ENCODE data around the gene PRKAR2B.
"Not testable (repeated sequence)": the region's sequence is repeated elsewhere in the genome, so short reads cannot be mapped to it uniquely, and the experiment has no call there.

The PRKAR2B gene

DNA sequence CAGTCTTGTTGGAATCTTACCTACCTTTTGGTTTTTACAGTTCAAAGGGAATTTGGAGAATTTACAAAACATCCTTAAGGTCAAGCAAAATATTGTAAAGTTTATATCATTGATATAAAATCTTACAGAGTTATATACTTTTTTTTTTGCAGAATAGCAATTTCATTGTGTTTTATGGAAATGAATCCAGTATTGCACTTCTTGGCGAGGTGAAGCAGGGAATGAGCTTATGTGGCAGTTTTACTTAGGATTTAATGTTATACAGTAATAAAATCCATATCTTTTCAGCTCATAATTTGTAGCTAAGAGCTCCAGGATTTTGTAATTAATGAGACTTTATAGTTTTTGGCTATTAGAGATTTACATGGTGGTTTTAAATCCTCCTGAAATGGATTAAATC lies 5.0 kb downstream of the PRKAR2B start:
- DNase-seq, result no peak

GRCh38 chr7:107049971-107050532 lies 5.5 kb downstream of the PRKAR2B start:
- no peak for DNase-seq

- no peak for DNase-seq
Measured at GRCh38 chr7:107051376-107051775, 6.9 kb downstream of the PRKAR2B start.

DNA sequence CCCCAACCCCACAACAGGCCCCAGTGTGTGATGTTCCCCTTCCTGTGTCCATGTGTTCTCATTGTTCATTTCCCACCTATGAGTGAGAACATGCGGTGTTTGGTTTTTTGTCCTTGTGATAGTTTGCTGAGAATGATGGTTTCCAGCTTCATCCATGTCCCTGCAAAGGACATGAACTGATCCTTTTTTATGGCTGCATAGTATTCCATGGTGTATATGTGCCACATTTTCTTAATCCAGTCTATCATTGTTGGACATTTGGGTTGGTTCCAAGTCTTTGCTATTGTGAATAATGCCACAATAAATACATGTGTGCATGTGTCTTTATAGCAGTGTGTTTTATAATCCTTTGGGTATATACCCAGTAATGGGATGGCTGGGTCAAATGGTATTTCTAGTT lies 10.5 kb downstream of the PRKAR2B start:
- DNase-seq, result not testable (repeated sequence)

GRCh38 chr7:107056058-107056457 lies 11.6 kb downstream of the PRKAR2B start:
- not testable (repeated sequence) for DNase-seq

DNA sequence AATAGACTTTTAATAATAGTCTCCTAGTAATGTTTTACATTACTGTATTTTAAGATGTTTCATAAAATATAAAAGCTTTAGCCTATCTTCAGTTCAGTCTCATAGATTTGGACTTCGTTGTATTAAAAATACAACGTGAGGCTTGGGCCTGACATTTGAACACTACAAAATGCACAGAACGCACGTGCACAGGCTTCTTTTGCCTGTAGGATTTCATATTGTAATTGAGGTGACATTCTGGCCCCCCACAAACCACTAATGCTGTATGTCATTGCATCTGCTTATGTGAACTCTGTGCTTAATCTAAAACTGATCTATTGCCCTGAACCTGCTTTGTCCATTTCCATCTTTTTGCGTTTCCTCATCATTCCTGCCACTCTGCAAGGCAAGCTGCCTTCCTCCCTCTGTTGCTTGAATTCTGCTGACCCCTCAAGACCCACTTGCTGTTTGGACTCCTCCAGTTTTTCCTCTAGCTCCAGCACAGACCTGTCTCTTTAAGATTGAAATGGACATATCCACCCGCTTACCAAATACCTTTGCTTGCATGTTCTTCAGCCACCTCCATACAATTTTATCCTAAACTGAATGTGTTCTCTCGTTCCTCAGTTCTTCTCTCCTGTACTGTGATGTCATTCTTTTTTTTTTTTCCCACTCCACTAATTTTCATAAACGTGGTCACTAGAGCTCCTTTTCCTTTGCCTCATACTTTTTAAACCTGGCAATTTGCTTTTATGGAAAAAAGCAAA lies 12.4 kb downstream of the PRKAR2B start:
- no peak for DNase-seq

DNA sequence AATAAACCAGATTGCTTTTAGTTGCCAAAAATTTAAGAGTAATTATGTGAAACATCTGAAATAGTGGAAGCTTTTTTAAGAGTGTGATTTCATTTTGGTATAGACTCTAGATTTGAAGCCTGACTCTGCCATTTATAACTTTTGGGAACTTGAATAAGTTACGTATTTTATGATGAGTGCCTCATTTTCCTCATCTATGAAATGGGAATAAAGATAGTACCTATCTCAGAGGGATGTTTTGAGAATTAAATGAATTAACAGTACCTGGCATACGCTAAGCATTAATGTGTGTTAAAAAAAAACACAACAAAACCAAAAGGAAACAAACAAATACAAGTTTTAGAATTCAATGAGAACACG lies 12.9 kb downstream of the PRKAR2B start:
- no peak for DNase-seq

GRCh38 chr7:107059468-107059867 lies 15.0 kb downstream of the PRKAR2B start:
- no peak for DNase-seq

- DNase-seq, result no peak
Measured at GRCh38 chr7:107063245-107064120, 19.0 kb downstream of the PRKAR2B start.

GRCh38 chr7:107064255-107064654 lies 19.8 kb downstream of the PRKAR2B start:
- no peak for DNase-seq

- DNase-seq, result no peak
Measured at GRCh38 chr7:107065929-107066247, 21.4 kb downstream of the PRKAR2B start.

GRCh38 chr7:107068156-107068555 lies 23.7 kb downstream of the PRKAR2B start:
- no peak for DNase-seq

- no peak for DNase-seq
Measured at GRCh38 chr7:107069457-107069856, 25.0 kb downstream of the PRKAR2B start.

DNA sequence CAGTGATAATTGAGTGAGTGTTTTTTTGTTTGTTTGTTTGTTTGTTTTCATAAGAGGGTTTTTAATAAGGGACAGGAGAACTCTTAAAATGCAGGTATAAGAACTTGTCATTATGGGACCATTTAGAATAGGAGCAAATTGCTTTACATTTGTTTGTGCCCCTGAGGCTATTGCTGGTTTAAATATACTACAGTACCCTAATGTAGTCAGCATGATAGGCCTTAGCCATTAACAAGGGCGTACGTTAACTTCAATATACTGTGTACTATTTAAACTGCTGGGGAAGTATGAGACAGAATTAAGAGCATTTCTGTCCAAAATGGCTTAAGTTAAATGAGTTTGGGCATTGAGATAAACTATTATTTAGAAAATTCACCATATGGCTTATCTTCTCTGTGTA lies 26.2 kb downstream of the PRKAR2B start:
- DNase-seq, result no peak

DNA sequence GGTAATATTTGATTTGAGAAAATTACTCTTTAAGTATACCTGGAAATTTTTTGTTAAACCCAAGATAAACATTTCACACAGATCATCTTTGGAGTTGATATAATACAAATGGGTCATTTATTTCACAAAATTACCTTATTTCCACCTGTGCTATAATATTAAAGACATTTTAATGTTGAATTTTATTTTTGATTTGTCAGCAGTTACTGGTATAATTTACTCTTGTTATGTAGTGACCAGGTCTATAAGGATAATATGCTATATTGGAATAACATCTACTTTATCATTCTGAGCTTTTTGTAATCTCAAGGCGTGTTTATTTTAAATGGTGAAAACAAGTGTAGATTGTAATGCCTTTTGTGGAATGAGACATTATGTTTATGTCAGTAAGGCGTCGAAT lies 26.6 kb downstream of the PRKAR2B start:
- no peak for DNase-seq

DNA sequence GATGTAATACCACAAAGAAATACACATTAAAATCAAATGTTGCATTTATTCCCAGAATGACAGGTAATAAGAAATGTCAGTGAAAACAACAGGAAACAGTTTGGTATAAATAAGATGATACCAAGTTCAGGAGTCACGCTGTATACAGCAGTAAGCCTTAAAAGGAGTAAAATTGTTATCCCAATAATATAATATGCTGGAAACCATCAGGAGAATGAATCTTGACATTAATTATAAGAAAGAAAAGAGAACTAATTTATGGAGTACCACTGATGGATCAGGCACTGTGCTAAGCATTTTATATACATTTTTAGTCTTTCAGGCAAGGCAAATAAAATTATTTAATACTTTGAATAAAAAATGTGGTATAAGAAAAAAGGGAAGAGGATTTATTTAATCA lies 27.6 kb downstream of the PRKAR2B start:
- DNase-seq, result no peak

GRCh38 chr7:107075863-107076574 lies 31.5 kb downstream of the PRKAR2B start:
- DNase-seq, result no peak

DNA sequence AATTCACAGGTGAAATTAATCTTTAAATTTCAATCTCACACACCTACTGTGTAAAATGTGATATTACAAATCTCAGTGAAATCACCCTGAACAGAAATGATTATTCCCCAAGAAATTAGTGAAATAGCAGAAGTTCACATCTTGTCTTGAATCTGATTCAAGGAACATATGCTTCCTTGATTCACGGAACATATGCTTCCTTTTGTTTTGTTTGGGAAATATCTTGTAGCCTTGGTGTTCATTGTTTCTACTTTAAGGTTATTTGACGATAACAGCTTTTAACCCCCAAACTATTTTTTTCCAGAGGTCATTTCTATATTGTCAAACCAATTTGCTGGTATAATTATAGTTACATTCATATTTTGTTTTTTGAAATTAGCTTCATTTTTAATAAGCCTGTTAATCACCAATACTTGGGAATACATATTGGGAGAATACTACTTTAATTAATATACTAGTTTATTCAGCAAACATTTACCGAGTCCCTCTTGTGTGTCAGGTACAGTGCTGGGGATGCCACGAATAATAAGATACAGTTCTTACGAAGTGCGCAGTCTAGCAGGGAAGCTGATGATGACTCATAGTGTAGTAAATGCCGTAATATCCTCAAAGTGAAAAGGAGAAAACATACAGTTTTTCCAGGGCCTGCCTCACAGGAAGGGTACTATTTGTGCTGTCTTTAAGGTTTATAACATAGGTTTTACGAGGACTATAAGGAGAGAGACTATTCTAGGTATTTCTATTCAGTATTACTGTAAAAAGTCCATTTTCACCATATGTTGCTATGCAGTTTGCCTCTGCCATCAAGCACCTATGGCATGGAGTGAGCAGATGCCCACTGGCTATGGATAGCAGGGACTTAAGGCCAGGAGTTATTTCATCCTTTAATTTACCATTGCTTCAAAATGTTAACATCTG lies 32.5 kb downstream of the PRKAR2B start:
- DNase-seq, result no peak

DNA sequence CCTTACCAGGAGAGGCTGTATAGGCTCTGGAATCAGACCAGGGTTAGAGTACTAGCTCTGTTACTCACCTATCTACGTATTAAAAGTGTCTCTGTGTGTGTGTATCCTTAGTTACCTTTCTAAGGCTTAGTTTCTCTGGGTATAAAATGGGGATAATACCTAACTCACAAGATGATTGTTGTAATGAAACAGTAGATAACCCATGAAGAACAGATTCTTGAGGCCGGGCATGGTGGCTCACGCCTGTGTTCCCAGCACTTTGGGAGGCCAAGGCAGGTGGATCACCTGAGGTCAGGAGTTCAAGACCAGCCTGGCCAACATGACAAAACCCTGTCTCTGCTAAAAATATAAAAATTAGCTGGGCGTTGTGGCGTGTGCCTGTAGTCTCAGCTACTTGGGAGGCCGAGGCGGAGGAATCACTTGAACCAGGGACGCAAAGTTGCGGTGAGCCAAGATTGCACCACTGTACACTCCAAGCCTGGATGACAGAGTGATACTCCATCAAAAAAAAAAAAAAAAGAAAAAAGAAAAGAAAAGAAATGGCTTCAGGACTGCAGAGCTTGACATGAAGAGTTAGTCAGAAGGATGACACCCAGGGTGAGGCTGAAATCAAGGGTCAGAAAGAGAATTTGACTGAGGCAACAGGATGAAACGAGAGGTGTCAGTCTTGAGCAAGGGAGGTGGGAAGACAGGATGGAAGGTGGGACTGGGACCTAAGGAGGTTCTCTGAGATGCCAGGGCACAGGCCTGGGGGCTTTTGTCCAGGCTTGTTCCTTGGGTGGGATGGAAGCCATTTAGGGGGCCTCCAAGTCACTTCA lies 33.4 kb downstream of the PRKAR2B start:
- no peak for DNase-seq

DNA sequence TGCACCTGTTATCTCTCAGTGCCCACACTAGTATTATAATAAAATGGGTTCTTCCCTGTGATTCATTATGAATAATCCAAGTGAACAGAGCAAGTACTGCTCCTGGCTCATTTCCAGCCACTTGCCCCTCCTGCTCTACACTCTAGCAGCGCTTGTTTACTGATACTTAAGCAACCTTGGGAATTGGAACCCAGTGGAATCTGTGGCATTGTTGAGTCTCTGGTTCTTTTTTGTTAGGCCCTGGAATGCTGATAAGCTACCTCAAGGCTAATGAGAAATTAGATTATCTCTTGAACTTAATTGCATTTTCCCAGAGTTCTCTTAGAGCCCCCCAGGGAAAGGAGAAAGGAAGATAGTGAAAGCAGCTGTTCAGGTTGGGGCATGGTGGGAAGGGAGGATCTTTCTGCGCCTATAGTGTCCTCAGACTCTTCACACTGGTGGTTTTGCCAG lies 34.0 kb downstream of the PRKAR2B start:
- DNase-seq, result no peak

GRCh38 chr7:107079212-107079940 lies 34.9 kb downstream of the PRKAR2B start:
- DNase-seq, result no peak
